Measurements from ENCODE around the gene FUZ. TPM values are rescaled to one million over a fixed set of nuclear protein-coding genes. Genes with fewer than 3 reads are reported as not detected.

The FUZ gene
- polyA plus RNA-seq, 1 donor from 2014 or later, result 35.4 TPM

DNA sequence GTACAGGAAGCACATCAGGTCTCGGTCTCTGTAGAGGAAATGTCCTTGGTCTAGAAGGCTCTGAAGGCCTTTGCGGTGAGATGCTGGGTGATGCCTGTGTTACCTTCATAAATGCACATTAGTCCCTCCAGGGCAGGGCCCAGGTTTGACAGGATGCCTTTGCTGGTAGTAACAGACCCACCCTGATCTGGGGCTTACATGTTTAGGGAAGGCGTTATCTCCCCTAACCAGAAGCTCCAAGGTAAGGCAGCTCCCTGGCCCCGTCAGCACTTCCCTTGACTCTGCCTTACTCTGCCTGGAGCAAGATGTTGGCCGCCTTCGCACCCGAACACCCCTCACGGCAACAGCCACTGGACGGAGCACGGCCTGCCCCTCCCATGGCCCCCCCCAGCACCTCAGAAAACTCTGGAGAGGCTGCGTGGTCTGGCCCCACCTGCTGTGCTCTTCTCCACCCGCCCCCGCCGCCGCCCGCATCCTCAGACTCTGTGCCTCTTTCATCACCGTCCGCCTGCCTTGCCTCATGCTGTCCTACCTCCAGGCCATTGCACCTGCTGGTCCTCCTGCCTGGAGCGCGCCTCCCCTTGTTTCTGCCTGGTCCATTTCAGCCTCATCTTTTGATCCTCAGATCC is 37.2 kb downstream of the FUZ start:
- Histone ChIP-seq H2AFZ (ENCODE audit: low read depth, low read length) (no peak overlapping the region), H3K36me3 (ENCODE audit: insufficient read depth, low read length) (no peaks in the 10 kb centered on the region), H3K9ac (ENCODE audit: low read length) (no peak overlapping the region), H4K20me1 (ENCODE audit: insufficient read depth) (no peaks in the 10 kb centered on the region), H3K27me3 (ENCODE audit: insufficient read depth, low read depth, low read length) (no peaks in the 10 kb centered on the region), H3K79me2 (replicated peaks; ENCODE audit: insufficient read depth, low read length) (no peaks in the 10 kb centered on the region), H3K9me2 (ENCODE audit: insufficient read depth, low read length) (no peaks in the 10 kb centered on the region), H3K4me3 (ENCODE audit: low read length) (no peak overlapping the region), H3F3A (ENCODE audit: insufficient read depth, low read length, poor library complexity, severe bottlenecking) (no peaks in the 10 kb centered on the region), H3K9me3 (ENCODE audit: low read length) (no peaks in the 10 kb centered on the region), H3K4me2 (ENCODE audit: low read length) (no peak overlapping the region), H3K27ac (ENCODE audit: low read length) (no peak overlapping the region)
- TF ChIP-seq RAD21 (conservative IDR thresholded peaks at IDR 0.05) (no peak), EP300 (conservative IDR thresholded peaks at IDR 0.05; ENCODE audit: poor library complexity, severe bottlenecking) (no peak), SMC3 (conservative IDR thresholded peaks at IDR 0.05; ENCODE audit: poor library complexity) (no peak), MXI1 (conservative IDR thresholded peaks at IDR 0.05; ENCODE audit: poor library complexity, severe bottlenecking) (no peak), TAF1 (IDR thresholded peaks at IDR 0.05; ENCODE audit: low read depth) (no peak), POLR2AphosphoS5 (IDR thresholded peaks at IDR 0.05) (no peak), EZH2 (IDR thresholded peaks at IDR 0.05; ENCODE audit: borderline replicate concordance, insufficient read depth, low read length, poor library complexity, severe bottlenecking) (no peak)
- TF ChIP-seq, protein P1, sequence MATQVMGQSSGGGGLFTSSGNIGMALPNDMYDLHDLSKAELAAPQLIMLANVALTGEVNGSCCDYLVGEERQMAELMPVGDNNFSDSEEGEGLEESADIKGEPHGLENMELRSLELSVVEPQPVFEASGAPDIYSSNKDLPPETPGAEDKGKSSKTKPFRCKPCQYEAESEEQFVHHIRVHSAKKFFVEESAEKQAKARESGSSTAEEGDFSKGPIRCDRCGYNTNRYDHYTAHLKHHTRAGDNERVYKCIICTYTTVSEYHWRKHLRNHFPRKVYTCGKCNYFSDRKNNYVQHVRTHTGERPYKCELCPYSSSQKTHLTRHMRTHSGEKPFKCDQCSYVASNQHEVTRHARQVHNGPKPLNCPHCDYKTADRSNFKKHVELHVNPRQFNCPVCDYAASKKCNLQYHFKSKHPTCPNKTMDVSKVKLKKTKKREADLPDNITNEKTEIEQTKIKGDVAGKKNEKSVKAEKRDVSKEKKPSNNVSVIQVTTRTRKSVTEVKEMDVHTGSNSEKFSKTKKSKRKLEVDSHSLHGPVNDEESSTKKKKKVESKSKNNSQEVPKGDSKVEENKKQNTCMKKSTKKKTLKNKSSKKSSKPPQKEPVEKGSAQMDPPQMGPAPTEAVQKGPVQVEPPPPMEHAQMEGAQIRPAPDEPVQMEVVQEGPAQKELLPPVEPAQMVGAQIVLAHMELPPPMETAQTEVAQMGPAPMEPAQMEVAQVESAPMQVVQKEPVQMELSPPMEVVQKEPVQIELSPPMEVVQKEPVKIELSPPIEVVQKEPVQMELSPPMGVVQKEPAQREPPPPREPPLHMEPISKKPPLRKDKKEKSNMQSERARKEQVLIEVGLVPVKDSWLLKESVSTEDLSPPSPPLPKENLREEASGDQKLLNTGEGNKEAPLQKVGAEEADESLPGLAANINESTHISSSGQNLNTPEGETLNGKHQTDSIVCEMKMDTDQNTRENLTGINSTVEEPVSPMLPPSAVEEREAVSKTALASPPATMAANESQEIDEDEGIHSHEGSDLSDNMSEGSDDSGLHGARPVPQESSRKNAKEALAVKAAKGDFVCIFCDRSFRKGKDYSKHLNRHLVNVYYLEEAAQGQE (IDR thresholded peaks at IDR 0.05; ENCODE audit: borderline replicate concordance), result no peak
- TF ChIP-seq, protein P2, sequence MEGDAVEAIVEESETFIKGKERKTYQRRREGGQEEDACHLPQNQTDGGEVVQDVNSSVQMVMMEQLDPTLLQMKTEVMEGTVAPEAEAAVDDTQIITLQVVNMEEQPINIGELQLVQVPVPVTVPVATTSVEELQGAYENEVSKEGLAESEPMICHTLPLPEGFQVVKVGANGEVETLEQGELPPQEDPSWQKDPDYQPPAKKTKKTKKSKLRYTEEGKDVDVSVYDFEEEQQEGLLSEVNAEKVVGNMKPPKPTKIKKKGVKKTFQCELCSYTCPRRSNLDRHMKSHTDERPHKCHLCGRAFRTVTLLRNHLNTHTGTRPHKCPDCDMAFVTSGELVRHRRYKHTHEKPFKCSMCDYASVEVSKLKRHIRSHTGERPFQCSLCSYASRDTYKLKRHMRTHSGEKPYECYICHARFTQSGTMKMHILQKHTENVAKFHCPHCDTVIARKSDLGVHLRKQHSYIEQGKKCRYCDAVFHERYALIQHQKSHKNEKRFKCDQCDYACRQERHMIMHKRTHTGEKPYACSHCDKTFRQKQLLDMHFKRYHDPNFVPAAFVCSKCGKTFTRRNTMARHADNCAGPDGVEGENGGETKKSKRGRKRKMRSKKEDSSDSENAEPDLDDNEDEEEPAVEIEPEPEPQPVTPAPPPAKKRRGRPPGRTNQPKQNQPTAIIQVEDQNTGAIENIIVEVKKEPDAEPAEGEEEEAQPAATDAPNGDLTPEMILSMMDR (IDR thresholded peaks at IDR 0.05; ENCODE audit: poor library complexity, severe bottlenecking), result no peak

DNA sequence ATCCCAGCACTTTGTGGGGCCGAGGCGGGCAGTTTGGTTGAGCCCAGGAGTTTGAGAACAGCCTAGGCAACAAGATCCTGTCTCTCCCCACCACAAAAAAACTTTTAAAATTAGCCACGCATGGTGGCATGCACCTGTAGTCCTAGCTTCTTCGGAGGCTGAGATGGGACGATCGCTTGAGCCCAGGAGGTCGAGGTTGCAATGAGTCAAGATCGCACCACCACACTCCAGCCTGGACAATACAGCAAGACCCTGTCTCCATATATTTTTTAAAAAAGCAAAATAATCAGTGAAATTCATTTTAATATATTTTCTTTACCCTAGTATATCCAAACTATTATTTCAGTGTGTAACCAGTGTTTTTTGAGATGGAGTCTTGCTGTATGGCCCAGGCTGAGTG is 38.1 kb downstream of the FUZ start:
- no peak overlapping the region for H3K4me2 ChIP-seq (ENCODE audit: low read length)

More for the DNA sequence above, 38.1 kb downstream of the FUZ start:
- H3K4me3 ChIP-seq (ENCODE audit: low read length), result no peak overlapping the region
- no peaks in the 10 kb centered on the region for H3K9me3 ChIP-seq (ENCODE audit: low read length)
- peaks cover 4% of the 10 kb centered on the region for H3K79me2 ChIP-seq (replicated peaks; ENCODE audit: insufficient read depth, low read length)
- H3K36me3 ChIP-seq (ENCODE audit: insufficient read depth, low read length), result no peaks in the 10 kb centered on the region
- TF ChIP-seq, protein P1 (IDR thresholded peaks at IDR 0.05; ENCODE audit: borderline replicate concordance), result no peak
- TF ChIP-seq, protein P2 (IDR thresholded peaks at IDR 0.05; ENCODE audit: poor library complexity, severe bottlenecking), result no peak
- TF ChIP-seq SMC3 (conservative IDR thresholded peaks at IDR 0.05; ENCODE audit: poor library complexity), result no peak
- TF ChIP-seq POLR2AphosphoS5 (IDR thresholded peaks at IDR 0.05), result no peak
- no peak for TF ChIP-seq EP300 (conservative IDR thresholded peaks at IDR 0.05; ENCODE audit: poor library complexity, severe bottlenecking)
- TF ChIP-seq TAF1 (IDR thresholded peaks at IDR 0.05; ENCODE audit: low read depth), result no peak
- TF ChIP-seq EZH2 (IDR thresholded peaks at IDR 0.05; ENCODE audit: borderline replicate concordance, insufficient read depth, low read length, poor library complexity, severe bottlenecking), result no peak
- TF ChIP-seq MXI1 (conservative IDR thresholded peaks at IDR 0.05; ENCODE audit: poor library complexity, severe bottlenecking), result no peak
- TF ChIP-seq RAD21 (conservative IDR thresholded peaks at IDR 0.05), result no peak
- H3K9me2 ChIP-seq (ENCODE audit: insufficient read depth, low read length), result no peaks in the 10 kb centered on the region
- no peaks in the 10 kb centered on the region for H3F3A ChIP-seq (ENCODE audit: insufficient read depth, low read length, poor library complexity, severe bottlenecking)
- H3K27me3 ChIP-seq (ENCODE audit: insufficient read depth, low read depth, low read length), result no peaks in the 10 kb centered on the region
- H4K20me1 ChIP-seq (ENCODE audit: insufficient read depth), result no peaks in the 10 kb centered on the region
- H3K9ac ChIP-seq (ENCODE audit: low read length), result no peak overlapping the region
- no peak overlapping the region for H2AFZ ChIP-seq (ENCODE audit: low read depth, low read length)
- H3K27ac ChIP-seq (ENCODE audit: low read length), result no peak overlapping the region

All from neural cell (in vitro differentiated cells).